Measurements from ENCODE around the gene TTLL11.

TTLL11 gene

DNA sequence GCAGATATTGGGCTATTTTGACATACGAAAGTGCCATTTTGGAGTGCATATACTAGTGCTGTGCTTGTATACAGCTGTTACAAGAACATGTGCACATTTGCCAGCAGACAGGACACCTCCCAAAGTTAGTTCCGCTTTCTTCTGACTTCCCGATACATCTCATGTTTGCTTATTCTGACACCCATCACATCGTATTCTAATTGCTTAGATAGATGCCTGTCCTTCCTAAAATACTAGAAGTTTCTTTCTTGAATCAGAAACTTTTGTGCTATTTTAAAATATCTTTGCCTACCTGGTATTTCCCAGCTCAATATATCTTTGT is 177.8 kb downstream of the TTLL11 start:
- Histone ChIP-seq H3K36me3 (no peaks in the 10 kb centered on the region), H3K27me3 (peaks cover 41% of the 10 kb centered on the region), H3K4me1 (ENCODE audit: control insufficient read depth in 1 of 2, insufficient read depth in 1 of 2, low read depth in 1 of 2, low read length in 1 of 2) (no peaks in the 10 kb centered on the region), H3K4me3 (ENCODE audit: low read depth in 1 of 2, low read length in 1 of 2) (no peak overlapping the region), H3K9me3 (no peaks in the 10 kb centered on the region), H3K27ac (no peak overlapping the region)
- TF ChIP-seq, protein P1, sequence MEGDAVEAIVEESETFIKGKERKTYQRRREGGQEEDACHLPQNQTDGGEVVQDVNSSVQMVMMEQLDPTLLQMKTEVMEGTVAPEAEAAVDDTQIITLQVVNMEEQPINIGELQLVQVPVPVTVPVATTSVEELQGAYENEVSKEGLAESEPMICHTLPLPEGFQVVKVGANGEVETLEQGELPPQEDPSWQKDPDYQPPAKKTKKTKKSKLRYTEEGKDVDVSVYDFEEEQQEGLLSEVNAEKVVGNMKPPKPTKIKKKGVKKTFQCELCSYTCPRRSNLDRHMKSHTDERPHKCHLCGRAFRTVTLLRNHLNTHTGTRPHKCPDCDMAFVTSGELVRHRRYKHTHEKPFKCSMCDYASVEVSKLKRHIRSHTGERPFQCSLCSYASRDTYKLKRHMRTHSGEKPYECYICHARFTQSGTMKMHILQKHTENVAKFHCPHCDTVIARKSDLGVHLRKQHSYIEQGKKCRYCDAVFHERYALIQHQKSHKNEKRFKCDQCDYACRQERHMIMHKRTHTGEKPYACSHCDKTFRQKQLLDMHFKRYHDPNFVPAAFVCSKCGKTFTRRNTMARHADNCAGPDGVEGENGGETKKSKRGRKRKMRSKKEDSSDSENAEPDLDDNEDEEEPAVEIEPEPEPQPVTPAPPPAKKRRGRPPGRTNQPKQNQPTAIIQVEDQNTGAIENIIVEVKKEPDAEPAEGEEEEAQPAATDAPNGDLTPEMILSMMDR (IDR thresholded peaks at IDR 0.05), result no peak

DNA sequence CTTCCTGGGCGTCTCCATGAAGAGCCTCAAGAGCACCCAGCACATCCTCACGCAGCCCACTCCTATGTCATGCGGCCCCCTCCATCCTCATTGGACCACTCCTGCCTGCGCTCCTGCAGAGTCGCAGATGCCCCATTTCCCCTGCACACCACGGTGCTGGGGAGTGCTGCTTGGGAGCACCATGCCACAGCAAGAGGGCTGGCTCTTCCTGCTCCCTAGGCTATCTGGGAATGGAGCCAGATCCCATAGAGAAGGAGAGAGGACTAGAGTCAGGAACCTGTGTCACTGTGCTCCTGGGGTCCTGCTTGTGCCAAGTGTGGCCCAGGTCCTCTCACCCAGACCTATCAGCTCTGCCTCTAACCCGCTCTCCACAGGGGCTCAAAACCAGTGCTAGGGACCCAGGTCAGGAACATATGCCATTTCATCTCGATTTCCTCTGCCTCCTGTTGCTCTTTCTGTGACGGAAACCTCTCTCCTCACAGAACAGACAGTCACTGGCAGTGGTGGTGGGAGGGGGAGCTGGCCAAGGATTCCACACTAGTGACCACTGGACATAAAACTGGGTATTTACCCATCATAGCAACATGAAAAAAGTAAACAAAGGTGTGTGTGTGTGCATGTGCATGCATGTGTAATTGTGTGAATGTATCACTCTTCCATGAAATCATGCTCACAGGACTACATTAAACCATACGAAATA is 178.4 kb downstream of the TTLL11 start:
- no peaks in the 10 kb centered on the region for H3K9me3 ChIP-seq
- peaks cover 46% of the 10 kb centered on the region for H3K27me3 ChIP-seq
- no peaks in the 10 kb centered on the region for H3K36me3 ChIP-seq
- no peak overlapping the region for H3K4me3 ChIP-seq (ENCODE audit: low read depth in 1 of 2, low read length in 1 of 2)
- TF ChIP-seq, protein P1 (IDR thresholded peaks at IDR 0.05), result no peak
- H3K4me1 ChIP-seq (ENCODE audit: control insufficient read depth in 1 of 2, insufficient read depth in 1 of 2, low read depth in 1 of 2, low read length in 1 of 2), result no peaks in the 10 kb centered on the region
- no peak overlapping the region for H3K27ac ChIP-seq

DNA sequence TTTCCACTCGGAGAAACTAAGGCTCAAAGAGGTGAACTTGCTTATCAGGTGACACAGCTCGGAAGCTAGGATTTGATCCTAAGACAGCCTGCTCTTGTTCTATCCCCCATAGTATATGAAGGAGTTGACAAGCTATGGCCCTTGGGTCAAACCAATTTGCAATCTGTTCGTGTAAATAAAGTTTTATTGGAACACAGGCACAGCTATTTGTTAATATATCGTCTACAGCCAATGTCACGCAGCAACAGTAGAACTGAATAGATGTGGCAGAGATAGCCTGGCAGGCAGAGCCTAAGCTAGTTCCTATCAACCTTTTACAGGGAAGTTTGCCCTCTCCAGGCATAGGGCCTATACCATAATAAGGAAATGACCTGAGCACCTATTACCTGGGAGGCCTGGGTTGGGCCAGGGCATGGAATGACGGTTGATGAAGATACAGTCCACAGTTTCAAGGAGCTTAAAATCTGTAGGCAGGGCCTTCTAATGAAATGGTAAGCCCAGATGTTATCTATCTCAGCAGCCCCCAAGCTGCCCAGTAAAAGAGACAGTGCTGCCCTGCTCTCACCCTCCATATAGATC is 179.0 kb downstream of the TTLL11 start:
- Histone ChIP-seq H3K4me1 (ENCODE audit: control insufficient read depth in 1 of 2, insufficient read depth in 1 of 2, low read depth in 1 of 2, low read length in 1 of 2) (no peaks in the 10 kb centered on the region), H3K9me3 (no peaks in the 10 kb centered on the region), H3K27me3 (peaks cover 52% of the 10 kb centered on the region), H3K27ac (no peak overlapping the region), H3K4me3 (ENCODE audit: low read depth in 1 of 2, low read length in 1 of 2) (no peak overlapping the region), H3K36me3 (no peaks in the 10 kb centered on the region)
- TF ChIP-seq, protein P1 (IDR thresholded peaks at IDR 0.05), result no peak

DNA sequence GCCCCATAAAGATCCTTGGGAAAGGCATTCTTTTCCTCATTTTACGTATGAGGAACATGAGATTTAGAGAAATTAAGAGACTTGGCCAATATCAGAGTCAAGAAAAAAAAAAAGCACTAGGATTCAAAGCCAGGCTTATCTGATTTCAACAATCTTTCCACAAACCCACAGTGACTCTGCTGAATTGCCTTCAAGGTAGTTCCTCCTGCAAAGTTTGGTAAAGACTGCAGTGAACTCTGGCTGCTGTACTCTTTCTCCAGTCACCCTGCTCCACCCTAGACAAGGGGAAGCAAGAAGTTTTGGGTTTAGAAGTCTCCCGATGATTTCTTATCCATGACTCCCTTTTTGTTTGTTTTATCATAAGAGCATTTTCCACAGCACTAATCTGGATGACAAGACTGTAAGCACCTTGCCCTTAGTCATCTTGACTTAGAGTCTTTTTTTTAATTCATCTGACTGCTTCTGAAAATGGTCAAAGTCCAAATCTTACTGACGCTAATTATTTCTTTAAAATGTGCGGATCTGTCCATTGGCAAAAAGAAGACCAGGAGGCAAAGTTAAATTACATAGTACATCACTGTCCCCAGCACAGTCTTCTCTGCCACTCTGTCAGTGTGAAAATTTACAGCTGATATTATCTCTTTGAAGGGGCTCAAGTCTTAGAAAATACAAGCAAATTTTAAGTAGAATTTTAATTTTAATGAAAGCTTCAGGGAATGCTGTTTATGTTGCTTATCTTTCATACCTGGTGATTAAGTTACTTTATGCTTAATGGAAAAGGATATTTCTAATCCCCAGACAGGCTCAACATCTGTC is 180.1 kb downstream of the TTLL11 start:
- H3K27me3 ChIP-seq, result peaks cover 59% of the 10 kb centered on the region
- H3K27ac ChIP-seq, result no peak overlapping the region
- no peaks in the 10 kb centered on the region for H3K36me3 ChIP-seq
- no peak overlapping the region for H3K4me3 ChIP-seq (ENCODE audit: low read depth in 1 of 2, low read length in 1 of 2)
- no peaks in the 10 kb centered on the region for H3K9me3 ChIP-seq
- no peaks in the 10 kb centered on the region for H3K4me1 ChIP-seq (ENCODE audit: control insufficient read depth in 1 of 2, insufficient read depth in 1 of 2, low read depth in 1 of 2, low read length in 1 of 2)
- TF ChIP-seq, protein P1 (IDR thresholded peaks at IDR 0.05), result no peak

DNA sequence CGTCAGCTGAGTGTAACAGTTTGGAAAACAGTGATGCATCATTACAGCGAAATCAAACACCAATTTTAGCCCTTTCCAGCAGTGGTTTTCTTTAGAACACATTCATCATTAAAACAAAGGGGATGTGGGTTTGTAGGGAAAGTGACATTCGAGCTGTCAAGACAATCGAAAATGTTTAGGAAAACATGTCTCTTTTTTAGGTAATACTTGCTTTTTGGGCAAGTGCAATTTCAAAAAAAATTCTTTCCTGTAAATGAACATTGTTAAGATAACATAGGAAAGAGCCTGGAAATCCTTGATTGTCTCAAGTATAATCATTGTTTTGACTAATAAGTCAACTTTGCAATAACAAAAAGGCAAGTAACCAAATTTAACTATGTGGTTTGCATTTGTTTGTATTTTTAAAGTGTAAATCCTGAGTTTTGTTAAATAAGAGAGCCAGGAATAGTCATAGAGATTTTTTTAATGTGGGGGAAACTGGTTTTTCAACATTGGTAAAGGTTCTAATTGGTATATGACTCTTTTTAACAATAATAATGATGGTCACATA is 182.5 kb downstream of the TTLL11 start:
- Histone ChIP-seq H3K36me3 (no peaks in the 10 kb centered on the region), H3K4me1 (ENCODE audit: control insufficient read depth in 1 of 2, insufficient read depth in 1 of 2, low read depth in 1 of 2, low read length in 1 of 2) (no peaks in the 10 kb centered on the region), H3K9me3 (no peaks in the 10 kb centered on the region), H3K27me3 (peaks cover 59% of the 10 kb centered on the region), H3K4me3 (ENCODE audit: low read depth in 1 of 2, low read length in 1 of 2) (no peak overlapping the region), H3K27ac (no peak overlapping the region)
- TF ChIP-seq, protein P1 (IDR thresholded peaks at IDR 0.05), result no peak
